Immature natural killer cell (primary cell): ENCODE measurements around the gene ABCA12. TPM values are rescaled to one million over a fixed set of nuclear protein-coding genes. Genes with fewer than 3 reads are reported as not detected.

Source experiments
- DNase-seq, 3 donors: peaks; one replicate each; pipeline ENCODE4 v3.0.0; 2022; ENCODE audit warnings: mixed read lengths in 1 of 3
- H3K27ac Mint-ChIP-seq, 6 donors: one replicate each; pipeline ENCODE4 v1.8.0; 2020; ENCODE audit warnings: mixed read lengths in 6 of 6, mild to moderate bottlenecking in 5 of 6, inconsistent platforms in 4 of 6, moderate library complexity in 3 of 6
- H3K27me3 Mint-ChIP-seq, 3 donors: one replicate each; pipeline ENCODE4 v1.8.0; 2020 to 2021; ENCODE audit warnings: low read depth in 3 of 3, mild to moderate bottlenecking in 3 of 3, mixed read lengths in 3 of 3, moderate library complexity in 3 of 3, inconsistent platforms in 1 of 3
- H3K36me3 Mint-ChIP-seq, 3 donors: one replicate each; pipeline ENCODE4 v1.8.0; 2020; ENCODE audit warnings: mixed read lengths in 3 of 3, inconsistent platforms in 2 of 3, mild to moderate bottlenecking in 2 of 3
- H3K4me1 Mint-ChIP-seq, 2 donors: one replicate each; pipeline ENCODE4 v1.8.0; 2020; ENCODE audit warnings: inconsistent platforms in 2 of 2, mild to moderate bottlenecking in 2 of 2, mixed read lengths in 2 of 2, moderate library complexity in 1 of 2
- H3K4me3 Mint-ChIP-seq, 5 donors: one replicate each; pipeline ENCODE4 v1.8.0; 2020; ENCODE audit warnings: mild to moderate bottlenecking in 5 of 5, mixed read lengths in 5 of 5, inconsistent platforms in 3 of 5, moderate library complexity in 3 of 5
- H3K9me3 Mint-ChIP-seq, 6 donors: one replicate each; pipeline ENCODE4 v1.8.0; 2020; ENCODE audit warnings: mild to moderate bottlenecking in 6 of 6, mixed read lengths in 6 of 6, inconsistent platforms in 4 of 6, moderate library complexity in 3 of 6
- polyA plus RNA-seq, 3 donors: library from polyadenylated mRNA; unstranded; fragments of 300-500 nt; fragmentation: Illumina TruSeq; gene quantifications; one replicate each; pipeline ENCODE4 v1.2.3, GENCODE V29; 2021

The ABCA12 gene
- polyA plus RNA-seq, 3 donors from 2014 or later: not detected

- H3K27ac Mint-ChIP-seq: no peak overlapping the region
- no peak overlapping the region for H3K4me3 Mint-ChIP-seq
- H3K36me3 Mint-ChIP-seq: no peaks in the 10 kb centered on the region
- H3K27me3 Mint-ChIP-seq: peaks cover 0 to 3% (median 3%) of the 10 kb centered on the region in 3 donors
- H3K9me3 Mint-ChIP-seq: peaks cover 0 to 3% (median 0%) of the 10 kb centered on the region in 6 donors
- no peaks in the 10 kb centered on the region for H3K4me1 Mint-ChIP-seq
- no peak for DNase-seq
Observed at GRCh38 chr2:215105607-215106354, 32.6 kb downstream of the ABCA12 start.

DNA sequence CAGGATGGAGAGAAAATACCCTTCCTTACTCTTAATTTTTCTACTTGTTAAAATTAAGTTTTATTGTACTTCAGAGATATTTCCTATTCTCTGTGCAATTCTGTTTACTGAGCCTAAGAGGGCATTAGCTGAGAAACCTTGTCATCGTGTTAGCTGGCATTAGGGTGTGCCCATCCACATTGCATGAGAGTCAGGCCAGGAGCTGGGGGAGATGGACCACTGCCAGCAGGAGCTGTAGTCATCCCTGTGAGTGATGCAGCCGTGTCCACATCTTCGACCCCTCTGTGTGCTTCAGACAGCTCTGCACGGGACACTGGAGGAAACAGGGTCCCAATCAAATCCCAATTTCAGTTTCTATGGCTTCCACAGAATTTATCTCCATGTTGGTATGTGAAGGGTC lies 34.2 kb downstream of the ABCA12 start:
- DNase-seq: no peak
- Mint-ChIP-seq H3K4me3 (no peak overlapping the region), H3K27me3 (peaks cover 0 to 3% (median 3%) of the 10 kb centered on the region in 3 donors), H3K4me1 (no peaks in the 10 kb centered on the region), H3K27ac (no peak overlapping the region), H3K36me3 (no peaks in the 10 kb centered on the region), H3K9me3 (peaks cover 0 to 3% (median 0%) of the 10 kb centered on the region in 6 donors)

- H3K4me1 Mint-ChIP-seq: no peaks in the 10 kb centered on the region
- no peak overlapping the region for H3K27ac Mint-ChIP-seq
- peaks cover 0 to 1% (median 0%) of the 10 kb centered on the region in 6 donors for H3K9me3 Mint-ChIP-seq
- no peaks in the 10 kb centered on the region for H3K36me3 Mint-ChIP-seq
- peaks cover 0 to 2% (median 0%) of the 10 kb centered on the region in 3 donors for H3K27me3 Mint-ChIP-seq
- H3K4me3 Mint-ChIP-seq: no peak overlapping the region
- DNase-seq: no peak
Observed at GRCh38 chr2:215098875-215099274, 39.6 kb downstream of the ABCA12 start.

DNA sequence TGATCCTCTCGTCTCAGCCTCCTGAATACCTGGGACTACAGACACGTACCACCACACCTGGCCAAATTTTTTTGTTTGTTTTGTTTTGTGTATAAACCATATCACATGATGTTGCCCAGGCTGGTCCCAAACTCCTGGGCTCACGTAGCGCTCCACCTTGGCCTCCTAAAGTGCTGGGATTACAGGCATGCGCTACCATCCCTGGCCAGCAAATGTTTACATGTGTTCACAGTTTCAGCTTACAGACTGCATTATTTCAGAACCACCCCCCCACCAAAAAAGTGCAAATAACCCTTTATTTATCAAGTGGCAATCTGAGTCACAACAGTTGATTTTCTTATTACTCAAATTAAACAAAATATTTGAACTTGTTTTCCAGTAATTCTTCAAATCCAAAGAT lies 54.3 kb downstream of the ABCA12 start:
- H3K4me1 Mint-ChIP-seq: no peaks in the 10 kb centered on the region
- no peak overlapping the region for H3K4me3 Mint-ChIP-seq
- no peak for DNase-seq
- H3K27me3 Mint-ChIP-seq: no peaks in the 10 kb centered on the region
- H3K9me3 Mint-ChIP-seq: peaks cover 0 to 5% (median 0%) of the 10 kb centered on the region in 6 donors
- no peak overlapping the region for H3K27ac Mint-ChIP-seq
- no peaks in the 10 kb centered on the region for H3K36me3 Mint-ChIP-seq

GRCh38 chr2:215083146-215083545 lies 55.3 kb downstream of the ABCA12 start:
- Mint-ChIP-seq H3K4me3 (no peak overlapping the region), H3K27ac (no peak overlapping the region), H3K27me3 (no peaks in the 10 kb centered on the region), H3K4me1 (no peaks in the 10 kb centered on the region), H3K36me3 (no peaks in the 10 kb centered on the region), H3K9me3 (peaks cover 0 to 5% (median 0%) of the 10 kb centered on the region in 6 donors)
- no peak for DNase-seq

DNA sequence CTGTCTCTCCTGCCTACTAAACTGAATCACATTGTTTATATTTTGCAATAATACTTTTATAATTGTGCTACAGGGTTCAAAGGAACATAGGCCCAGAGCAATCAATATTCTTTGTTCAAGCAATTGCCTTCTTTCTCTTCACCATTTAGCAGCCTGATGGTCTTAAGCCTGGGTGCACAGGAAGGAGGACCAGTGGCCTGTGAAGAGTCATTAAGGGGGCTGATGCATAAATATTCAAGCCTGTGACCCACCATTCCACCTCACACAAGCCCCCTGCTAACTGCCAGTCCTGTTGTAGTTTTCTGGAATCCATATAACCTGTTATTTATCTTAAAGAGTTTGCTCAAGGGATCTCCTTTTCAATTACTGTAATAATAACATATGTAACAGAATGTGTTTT lies 56.0 kb downstream of the ABCA12 start:
- H3K9me3 Mint-ChIP-seq: peaks cover 0 to 5% (median 0%) of the 10 kb centered on the region in 6 donors
- no peaks in the 10 kb centered on the region for H3K4me1 Mint-ChIP-seq
- no peak overlapping the region for H3K4me3 Mint-ChIP-seq
- no peak overlapping the region for H3K27ac Mint-ChIP-seq
- H3K27me3 Mint-ChIP-seq: no peaks in the 10 kb centered on the region
- DNase-seq: no peak
- H3K36me3 Mint-ChIP-seq: no peaks in the 10 kb centered on the region

GRCh38 chr2:215080545-215080944 lies 57.9 kb downstream of the ABCA12 start:
- no peak overlapping the region for H3K4me3 Mint-ChIP-seq
- no peak overlapping the region for H3K27ac Mint-ChIP-seq
- H3K4me1 Mint-ChIP-seq: no peaks in the 10 kb centered on the region
- peaks cover 0 to 3% (median 0%) of the 10 kb centered on the region in 6 donors for H3K9me3 Mint-ChIP-seq
- no peaks in the 10 kb centered on the region for H3K27me3 Mint-ChIP-seq
- DNase-seq: no peak
- no peaks in the 10 kb centered on the region for H3K36me3 Mint-ChIP-seq

GRCh38 chr2:215071676-215072075 lies 66.8 kb downstream of the ABCA12 start:
- H3K36me3 Mint-ChIP-seq: no peaks in the 10 kb centered on the region
- H3K27ac Mint-ChIP-seq: no peak overlapping the region
- H3K4me3 Mint-ChIP-seq: no peak overlapping the region
- peaks cover 0 to 4% (median 0%) of the 10 kb centered on the region in 6 donors for H3K9me3 Mint-ChIP-seq
- peaks cover 0 to 5% (median 3%) of the 10 kb centered on the region in 3 donors for H3K27me3 Mint-ChIP-seq
- DNase-seq: no peak
- H3K4me1 Mint-ChIP-seq: no peaks in the 10 kb centered on the region

DNA sequence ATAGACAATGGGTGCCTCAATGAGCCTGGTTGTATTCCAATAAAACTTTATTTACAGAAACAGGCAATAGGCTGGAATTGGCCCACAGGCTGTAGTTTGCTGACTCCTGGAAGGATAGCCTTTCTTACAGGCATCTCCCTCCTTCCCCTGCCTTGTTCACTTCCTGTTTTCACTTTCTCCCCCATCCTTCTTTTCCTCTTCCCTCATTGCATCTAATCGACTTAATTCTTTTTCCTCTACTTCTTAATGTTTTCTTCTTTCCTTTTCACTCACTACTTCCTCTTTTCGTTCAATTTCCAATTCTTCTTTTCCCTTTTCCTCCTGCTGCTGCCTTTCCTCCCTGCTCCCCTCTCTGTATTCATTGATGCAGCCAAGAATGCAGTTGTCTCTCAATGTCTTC lies 70.0 kb downstream of the ABCA12 start:
- H3K9me3 Mint-ChIP-seq: peaks cover 0 to 6% (median under 1%) of the 10 kb centered on the region in 6 donors

DNA sequence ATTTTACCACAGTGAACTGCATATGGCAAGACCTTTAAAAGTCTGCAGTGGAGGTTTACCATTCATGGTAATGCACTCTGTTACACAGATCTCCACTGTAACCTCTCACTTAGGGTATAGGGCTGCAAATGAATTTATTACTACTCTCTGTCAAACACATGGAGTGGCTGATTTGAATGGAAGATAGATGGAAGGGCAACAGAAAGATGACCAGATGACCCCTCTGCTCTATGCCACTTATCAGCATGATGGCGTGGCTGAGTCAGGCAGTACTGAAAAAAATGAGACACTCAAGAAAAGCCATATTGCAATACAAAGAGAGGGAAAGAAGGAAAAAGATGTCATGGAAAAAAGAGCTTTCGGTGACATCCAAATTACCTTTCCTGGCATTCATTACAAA lies 72.3 kb downstream of the ABCA12 start:
- H3K4me1 Mint-ChIP-seq: no peaks in the 10 kb centered on the region

More for the DNA sequence above, 70.0 kb downstream of the ABCA12 start:
- Mint-ChIP-seq H3K27me3 (peaks cover 0 to 5% (median 2%) of the 10 kb centered on the region in 3 donors), H3K4me1 (no peaks in the 10 kb centered on the region), H3K36me3 (no peaks in the 10 kb centered on the region), H3K27ac (no peak overlapping the region), H3K4me3 (no peak overlapping the region)
- no peak for DNase-seq

GRCh38 chr2:215063526-215063925 lies 74.9 kb downstream of the ABCA12 start:
- Mint-ChIP-seq H3K36me3 (no peaks in the 10 kb centered on the region), H3K27me3 (peaks cover 0 to 5% (median under 1%) of the 10 kb centered on the region in 3 donors), H3K9me3 (peaks cover 0 to 4% (median 0%) of the 10 kb centered on the region in 6 donors), H3K27ac (no peak overlapping the region), H3K4me1 (no peaks in the 10 kb centered on the region), H3K4me3 (no peak overlapping the region)
- DNase-seq: no peak

More for the DNA sequence above, 72.3 kb downstream of the ABCA12 start:
- DNase-seq: no peak
- Mint-ChIP-seq H3K27me3 (peaks cover 0 to 5% (median 2%) of the 10 kb centered on the region in 3 donors), H3K9me3 (peaks cover 0 to 6% (median 0%) of the 10 kb centered on the region in 6 donors), H3K27ac (no peak overlapping the region), H3K36me3 (no peaks in the 10 kb centered on the region), H3K4me3 (no peak overlapping the region)

GRCh38 chr2:215060861-215061536 lies 77.4 kb downstream of the ABCA12 start:
- no peak for DNase-seq
- no peak overlapping the region for H3K4me3 Mint-ChIP-seq
- no peaks in the 10 kb centered on the region for H3K36me3 Mint-ChIP-seq
- no peaks in the 10 kb centered on the region for H3K4me1 Mint-ChIP-seq
- peaks cover 0 to 2% (median 0%) of the 10 kb centered on the region in 6 donors for H3K9me3 Mint-ChIP-seq
- peaks cover 0 to 3% (median 0%) of the 10 kb centered on the region in 3 donors for H3K27me3 Mint-ChIP-seq
- no peak overlapping the region for H3K27ac Mint-ChIP-seq

GRCh38 chr2:215059724-215060123 lies 78.7 kb downstream of the ABCA12 start:
- Mint-ChIP-seq H3K27me3 (peaks cover 0 to 2% (median 0%) of the 10 kb centered on the region in 3 donors), H3K27ac (no peak overlapping the region), H3K9me3 (peaks cover 0 to 2% (median 0%) of the 10 kb centered on the region in 6 donors), H3K36me3 (no peaks in the 10 kb centered on the region), H3K4me1 (no peaks in the 10 kb centered on the region), H3K4me3 (no peak overlapping the region)
- DNase-seq: no peak

DNA sequence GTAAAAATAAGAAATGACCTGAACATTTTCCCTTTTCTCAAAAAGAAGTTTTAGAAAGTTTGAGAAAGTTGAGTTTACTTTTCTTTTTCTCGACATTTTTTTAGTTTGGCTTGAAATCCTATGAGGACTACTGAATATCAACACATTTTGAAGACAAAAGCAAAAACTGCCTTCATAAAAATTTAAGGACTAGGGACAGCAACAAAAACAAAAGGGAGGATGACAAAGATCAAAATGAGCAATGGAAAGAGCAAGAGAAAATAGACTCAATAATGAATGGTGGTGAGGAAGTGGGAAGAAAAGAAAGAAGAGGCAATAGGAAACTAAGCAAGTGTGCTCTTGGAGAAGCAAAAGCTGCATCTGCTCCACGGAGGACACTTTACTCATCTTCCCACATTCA lies 82.5 kb downstream of the ABCA12 start:
- Mint-ChIP-seq H3K9me3 (peaks cover 0 to 2% (median 0%) of the 10 kb centered on the region in 6 donors), H3K36me3 (no peaks in the 10 kb centered on the region), H3K4me3 (no peak overlapping the region), H3K27ac (no peak overlapping the region), H3K4me1 (no peaks in the 10 kb centered on the region), H3K27me3 (no peaks in the 10 kb centered on the region)
- DNase-seq: no peak
